Heart left ventricle (tissue), 13 donors: ENCODE results near the gene CCSER1.

Source experiments
- CTCF ChIP-seq, 12 donors: fragments of 200-600 bp; sonication (generic) in 4 of 12; IDR thresholded peaks; one replicate each; pipeline versions ENCODE4 v1.5.0 to v1.8.0; 2018 to 2022; ENCODE audit warnings: antibody characterized with exemption in 12 of 12, mild to moderate bottlenecking in 5 of 12
- POLR2A ChIP-seq, 2 donors: fragments of 450-650 bp; IDR thresholded peaks; one replicate each; pipeline ENCODE4 v1.6.1; 2017; ENCODE audit warnings: antibody characterized with exemption in 2 of 2, mild to moderate bottlenecking in 2 of 2, moderate library complexity in 2 of 2
- donor health status: ischemic (EF 13 %, LVEDD 7.1; RV severe dilation, severe dysfunction).
- donor health status: DM: no; HTN: yes; CAD: no.
- donor health status: DM: no; HTN: no; CAD: no.
- donor health status: ischemic (EF 25% LVEDD 6.9; RV normal size, moderate dysfunction).
- donor health status: ischemic (EF 25% LVEDD 5.7; RV mildly dilated, moderate dysfunction).
- donor health status: ischemic (EF 35%, LVEDD 5.7; RV mildly dilated, moderate dysfunction).
- donor health status: nonischemic (EF 11% LVEDD 7.7; RV severe dilation, severe dysfunction).
- donor health status: DM: yes; HTN: yes; CAD: no.
- donor health status: PGD.
- donor health status: ischemic (EF 29% LVEDD 5.4; RV normal size, mild dysfunction).
- donor health status: nonischemic (EF 23%, LVEDD 6.1; RV moderate dilation, normal function).

DNA sequence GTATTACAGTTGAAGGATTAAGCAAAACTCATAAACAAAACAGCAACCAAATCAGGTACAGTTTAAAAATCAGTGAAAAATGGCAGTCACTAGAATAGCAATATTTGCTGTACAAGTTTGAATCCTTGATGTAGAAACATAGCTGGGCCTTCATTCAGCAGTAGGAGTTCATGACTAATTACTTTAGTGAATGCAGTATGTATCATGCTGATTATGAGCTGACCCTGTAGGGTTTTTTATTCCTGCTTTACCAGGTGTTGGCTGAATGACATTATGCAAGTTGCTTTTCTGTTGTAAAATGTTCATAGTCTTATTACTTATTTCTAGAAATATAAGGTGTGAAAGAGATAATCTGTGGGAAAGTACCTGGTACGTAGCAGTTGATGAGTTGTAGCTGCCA, 179.6 kb downstream of the CCSER1 start:
- TF ChIP-seq POLR2A (IDR thresholded peaks at IDR 0.05) = no peak
- no peak for TF ChIP-seq CTCF (IDR thresholded peaks at IDR 0.05)
